ENCODE measurements around the gene SCAMP4. TPM values are rescaled to one million over a fixed set of nuclear protein-coding genes. Genes with fewer than 3 reads are reported as not detected.

SCAMP4 gene
- total and polyA plus RNA-seq, 2 experiments from 2014 or later: 39.4 to 106 TPM

DNA sequence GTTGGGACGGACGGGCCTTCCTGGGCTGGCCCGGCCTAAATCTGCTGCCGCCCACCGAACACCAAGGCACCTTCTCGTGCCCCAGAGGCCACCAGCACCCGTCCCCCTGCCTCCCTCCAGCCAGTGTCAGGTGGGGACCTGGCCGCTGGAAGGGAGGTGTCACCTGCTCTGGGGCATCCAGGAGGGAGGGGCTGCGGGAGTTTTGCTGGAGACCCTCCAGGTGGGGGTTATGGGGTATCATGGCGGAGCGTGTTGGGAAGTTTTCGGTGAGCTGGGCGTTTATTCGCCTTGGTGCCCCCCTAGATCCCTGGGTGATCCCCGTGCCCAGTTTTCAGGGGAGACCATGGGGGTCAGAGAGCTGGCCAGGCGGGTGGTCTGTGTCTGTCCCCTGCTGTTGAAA is 45.4 kb downstream of the SCAMP4 start:
- H3K9me2 ChIP-seq (ENCODE audit: insufficient read depth): no peaks in the 10 kb centered on the region
- Mint-ChIP-seq H3K27ac (no peak overlapping the region), H3K4me3 (no peak overlapping the region; the same call in 2 of the 3 replicates), H3K4me1 (peaks cover 6% of the 10 kb centered on the region), H3K9me3 (no peaks in the 10 kb centered on the region), H3K36me3 (ENCODE audit: low read depth) (peaks cover 13% of the 10 kb centered on the region; the same call in 2 of the 3 replicates), H3K27me3 (ENCODE audit: insufficient read depth, low read depth, poor library complexity) (peaks cover 11% of the 10 kb centered on the region)
- no peaks in the 10 kb centered on the region for H3K27me3 ChIP-seq (ENCODE audit: insufficient read depth)
- peaks cover 4% of the 10 kb centered on the region; the same call in 1 of the 2 replicates for H3K36me3 ChIP-seq (ENCODE audit: insufficient read depth)
- H3F3A ChIP-seq (replicated peaks; ENCODE audit: low read depth): peaks cover 3% of the 10 kb centered on the region; the same call in 1 of the 2 replicates
- ATAC-seq: no peak
- no peaks in the 10 kb centered on the region for H3K4me1 ChIP-seq (ENCODE audit: insufficient read depth)
- no peak overlapping the region for H3K27ac ChIP-seq (ENCODE audit: low read depth)
- no peak for DNase-seq (ENCODE audit: low spot score)
- TF ChIP-seq, protein P1, sequence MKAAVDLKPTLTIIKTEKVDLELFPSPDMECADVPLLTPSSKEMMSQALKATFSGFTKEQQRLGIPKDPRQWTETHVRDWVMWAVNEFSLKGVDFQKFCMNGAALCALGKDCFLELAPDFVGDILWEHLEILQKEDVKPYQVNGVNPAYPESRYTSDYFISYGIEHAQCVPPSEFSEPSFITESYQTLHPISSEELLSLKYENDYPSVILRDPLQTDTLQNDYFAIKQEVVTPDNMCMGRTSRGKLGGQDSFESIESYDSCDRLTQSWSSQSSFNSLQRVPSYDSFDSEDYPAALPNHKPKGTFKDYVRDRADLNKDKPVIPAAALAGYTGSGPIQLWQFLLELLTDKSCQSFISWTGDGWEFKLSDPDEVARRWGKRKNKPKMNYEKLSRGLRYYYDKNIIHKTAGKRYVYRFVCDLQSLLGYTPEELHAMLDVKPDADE (IDR thresholded peaks at IDR 0.05): no peak
- TF ChIP-seq NANOG (IDR thresholded peaks at IDR 0.05; ENCODE audit: borderline replicate concordance) (no peak), CREB1 (CRISPR knock-in tag; IDR thresholded peaks at IDR 0.05; ENCODE audit: low read depth) (no peak), EZH2phosphoT487 (IDR thresholded peaks at IDR 0.05; ENCODE audit: unreplicated experiment) (no peak), POLR2AphosphoS5 (IDR thresholded peaks at IDR 0.05; ENCODE audit: low read depth) (no peak), ZNF114 (CRISPR knock-in tag; IDR thresholded peaks at IDR 0.05) (no peak), STAT1 (IDR thresholded peaks at IDR 0.05; ENCODE audit: unreplicated experiment) (no peak), JUNB (IDR thresholded peaks at IDR 0.05; ENCODE audit: unreplicated experiment) (no peak), ZNF331 (CRISPR knock-in tag; IDR thresholded peaks at IDR 0.05; ENCODE audit: low read depth) (no peak), EZH2 (IDR thresholded peaks at IDR 0.05; ENCODE audit: low read depth, unreplicated experiment) (no peak)
- TF ChIP-seq, protein P2, sequence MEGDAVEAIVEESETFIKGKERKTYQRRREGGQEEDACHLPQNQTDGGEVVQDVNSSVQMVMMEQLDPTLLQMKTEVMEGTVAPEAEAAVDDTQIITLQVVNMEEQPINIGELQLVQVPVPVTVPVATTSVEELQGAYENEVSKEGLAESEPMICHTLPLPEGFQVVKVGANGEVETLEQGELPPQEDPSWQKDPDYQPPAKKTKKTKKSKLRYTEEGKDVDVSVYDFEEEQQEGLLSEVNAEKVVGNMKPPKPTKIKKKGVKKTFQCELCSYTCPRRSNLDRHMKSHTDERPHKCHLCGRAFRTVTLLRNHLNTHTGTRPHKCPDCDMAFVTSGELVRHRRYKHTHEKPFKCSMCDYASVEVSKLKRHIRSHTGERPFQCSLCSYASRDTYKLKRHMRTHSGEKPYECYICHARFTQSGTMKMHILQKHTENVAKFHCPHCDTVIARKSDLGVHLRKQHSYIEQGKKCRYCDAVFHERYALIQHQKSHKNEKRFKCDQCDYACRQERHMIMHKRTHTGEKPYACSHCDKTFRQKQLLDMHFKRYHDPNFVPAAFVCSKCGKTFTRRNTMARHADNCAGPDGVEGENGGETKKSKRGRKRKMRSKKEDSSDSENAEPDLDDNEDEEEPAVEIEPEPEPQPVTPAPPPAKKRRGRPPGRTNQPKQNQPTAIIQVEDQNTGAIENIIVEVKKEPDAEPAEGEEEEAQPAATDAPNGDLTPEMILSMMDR (conservative IDR thresholded peaks at IDR 0.05; ENCODE audit: low read depth in 2 of 2): no peak
- TF ChIP-seq, protein P3, sequence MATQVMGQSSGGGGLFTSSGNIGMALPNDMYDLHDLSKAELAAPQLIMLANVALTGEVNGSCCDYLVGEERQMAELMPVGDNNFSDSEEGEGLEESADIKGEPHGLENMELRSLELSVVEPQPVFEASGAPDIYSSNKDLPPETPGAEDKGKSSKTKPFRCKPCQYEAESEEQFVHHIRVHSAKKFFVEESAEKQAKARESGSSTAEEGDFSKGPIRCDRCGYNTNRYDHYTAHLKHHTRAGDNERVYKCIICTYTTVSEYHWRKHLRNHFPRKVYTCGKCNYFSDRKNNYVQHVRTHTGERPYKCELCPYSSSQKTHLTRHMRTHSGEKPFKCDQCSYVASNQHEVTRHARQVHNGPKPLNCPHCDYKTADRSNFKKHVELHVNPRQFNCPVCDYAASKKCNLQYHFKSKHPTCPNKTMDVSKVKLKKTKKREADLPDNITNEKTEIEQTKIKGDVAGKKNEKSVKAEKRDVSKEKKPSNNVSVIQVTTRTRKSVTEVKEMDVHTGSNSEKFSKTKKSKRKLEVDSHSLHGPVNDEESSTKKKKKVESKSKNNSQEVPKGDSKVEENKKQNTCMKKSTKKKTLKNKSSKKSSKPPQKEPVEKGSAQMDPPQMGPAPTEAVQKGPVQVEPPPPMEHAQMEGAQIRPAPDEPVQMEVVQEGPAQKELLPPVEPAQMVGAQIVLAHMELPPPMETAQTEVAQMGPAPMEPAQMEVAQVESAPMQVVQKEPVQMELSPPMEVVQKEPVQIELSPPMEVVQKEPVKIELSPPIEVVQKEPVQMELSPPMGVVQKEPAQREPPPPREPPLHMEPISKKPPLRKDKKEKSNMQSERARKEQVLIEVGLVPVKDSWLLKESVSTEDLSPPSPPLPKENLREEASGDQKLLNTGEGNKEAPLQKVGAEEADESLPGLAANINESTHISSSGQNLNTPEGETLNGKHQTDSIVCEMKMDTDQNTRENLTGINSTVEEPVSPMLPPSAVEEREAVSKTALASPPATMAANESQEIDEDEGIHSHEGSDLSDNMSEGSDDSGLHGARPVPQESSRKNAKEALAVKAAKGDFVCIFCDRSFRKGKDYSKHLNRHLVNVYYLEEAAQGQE (IDR thresholded peaks at IDR 0.05; ENCODE audit: unreplicated experiment): no peak
- TF ChIP-seq, protein P4, sequence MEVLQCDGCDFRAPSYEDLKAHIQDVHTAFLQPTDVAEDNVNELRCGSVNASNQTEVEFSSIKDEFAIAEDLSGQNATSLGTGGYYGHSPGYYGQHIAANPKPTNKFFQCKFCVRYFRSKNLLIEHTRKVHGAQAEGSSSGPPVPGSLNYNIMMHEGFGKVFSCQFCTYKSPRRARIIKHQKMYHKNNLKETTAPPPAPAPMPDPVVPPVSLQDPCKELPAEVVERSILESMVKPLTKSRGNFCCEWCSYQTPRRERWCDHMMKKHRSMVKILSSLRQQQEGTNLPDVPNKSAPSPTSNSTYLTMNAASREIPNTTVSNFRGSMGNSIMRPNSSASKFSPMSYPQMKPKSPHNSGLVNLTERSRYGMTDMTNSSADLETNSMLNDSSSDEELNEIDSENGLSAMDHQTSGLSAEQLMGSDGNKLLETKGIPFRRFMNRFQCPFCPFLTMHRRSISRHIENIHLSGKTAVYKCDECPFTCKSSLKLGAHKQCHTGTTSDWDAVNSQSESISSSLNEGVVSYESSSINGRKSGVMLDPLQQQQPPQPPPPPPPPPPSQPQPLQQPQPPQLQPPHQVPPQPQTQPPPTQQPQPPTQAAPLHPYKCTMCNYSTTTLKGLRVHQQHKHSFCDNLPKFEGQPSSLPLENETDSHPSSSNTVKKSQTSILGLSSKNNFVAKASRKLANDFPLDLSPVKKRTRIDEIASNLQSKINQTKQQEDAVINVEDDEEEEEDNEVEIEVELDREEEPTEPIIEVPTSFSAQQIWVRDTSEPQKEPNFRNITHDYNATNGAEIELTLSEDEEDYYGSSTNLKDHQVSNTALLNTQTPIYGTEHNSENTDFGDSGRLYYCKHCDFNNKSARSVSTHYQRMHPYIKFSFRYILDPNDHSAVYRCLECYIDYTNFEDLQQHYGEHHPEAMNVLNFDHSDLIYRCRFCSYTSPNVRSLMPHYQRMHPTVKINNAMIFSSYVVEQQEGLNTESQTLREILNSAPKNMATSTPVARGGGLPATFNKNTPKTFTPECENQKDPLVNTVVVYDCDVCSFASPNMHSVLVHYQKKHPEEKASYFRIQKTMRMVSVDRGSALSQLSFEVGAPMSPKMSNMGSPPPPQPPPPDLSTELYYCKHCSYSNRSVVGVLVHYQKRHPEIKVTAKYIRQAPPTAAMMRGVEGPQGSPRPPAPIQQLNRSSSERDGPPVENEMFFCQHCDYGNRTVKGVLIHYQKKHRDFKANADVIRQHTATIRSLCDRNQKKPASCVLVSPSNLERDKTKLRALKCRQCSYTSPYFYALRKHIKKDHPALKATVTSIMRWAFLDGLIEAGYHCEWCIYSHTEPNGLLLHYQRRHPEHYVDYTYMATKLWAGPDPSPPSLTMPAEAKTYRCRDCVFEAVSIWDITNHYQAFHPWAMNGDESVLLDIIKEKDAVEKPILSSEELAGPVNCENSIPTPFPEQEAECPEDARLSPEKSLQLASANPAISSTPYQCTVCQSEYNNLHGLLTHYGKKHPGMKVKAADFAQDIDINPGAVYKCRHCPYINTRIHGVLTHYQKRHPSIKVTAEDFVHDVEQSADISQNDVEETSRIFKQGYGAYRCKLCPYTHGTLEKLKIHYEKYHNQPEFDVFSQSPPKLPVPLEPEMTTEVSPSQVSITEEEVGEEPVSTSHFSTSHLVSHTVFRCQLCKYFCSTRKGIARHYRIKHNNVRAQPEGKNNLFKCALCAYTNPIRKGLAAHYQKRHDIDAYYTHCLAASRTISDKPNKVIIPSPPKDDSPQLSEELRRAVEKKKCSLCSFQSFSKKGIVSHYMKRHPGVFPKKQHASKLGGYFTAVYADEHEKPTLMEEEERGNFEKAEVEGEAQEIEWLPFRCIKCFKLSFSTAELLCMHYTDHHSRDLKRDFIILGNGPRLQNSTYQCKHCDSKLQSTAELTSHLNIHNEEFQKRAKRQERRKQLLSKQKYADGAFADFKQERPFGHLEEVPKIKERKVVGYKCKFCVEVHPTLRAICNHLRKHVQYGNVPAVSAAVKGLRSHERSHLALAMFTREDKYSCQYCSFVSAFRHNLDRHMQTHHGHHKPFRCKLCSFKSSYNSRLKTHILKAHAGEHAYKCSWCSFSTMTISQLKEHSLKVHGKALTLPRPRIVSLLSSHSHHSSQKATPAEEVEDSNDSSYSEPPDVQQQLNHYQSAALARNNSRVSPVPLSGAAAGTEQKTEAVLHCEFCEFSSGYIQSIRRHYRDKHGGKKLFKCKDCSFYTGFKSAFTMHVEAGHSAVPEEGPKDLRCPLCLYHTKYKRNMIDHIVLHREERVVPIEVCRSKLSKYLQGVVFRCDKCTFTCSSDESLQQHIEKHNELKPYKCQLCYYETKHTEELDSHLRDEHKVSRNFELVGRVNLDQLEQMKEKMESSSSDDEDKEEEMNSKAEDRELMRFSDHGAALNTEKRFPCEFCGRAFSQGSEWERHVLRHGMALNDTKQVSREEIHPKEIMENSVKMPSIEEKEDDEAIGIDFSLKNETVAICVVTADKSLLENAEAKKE (CRISPR knock-in tag; IDR thresholded peaks at IDR 0.05): no peak
- peaks cover 100% of the 10 kb centered on the region for H3K79me2 ChIP-seq (replicated peaks; ENCODE audit: insufficient read depth)
- H2AFZ ChIP-seq: no peak overlapping the region
- no peak overlapping the region for H3K4me3 ChIP-seq
- H4K20me1 ChIP-seq (replicated peaks; ENCODE audit: insufficient read depth): peaks cover 36% of the 10 kb centered on the region
- H3K4me2 ChIP-seq: no peak overlapping the region

Measured in GM23338 (cell line).